Ishikawa (cell line): ENCODE results near the gene PON2.

Experiments used
- EP300 ChIP-seq: IDR thresholded peaks from 2 replicates; pipeline ENCODE4 v1.6.1; 2012; ENCODE audit warnings: borderline replicate concordance
- FOXM1 ChIP-seq: IDR thresholded peaks from 2 replicates; pipeline ENCODE4 v1.6.1; 2012; ENCODE audit warnings: low read depth, borderline replicate concordance
- MAX ChIP-seq: IDR thresholded peaks from 2 replicates; pipeline ENCODE4 v1.6.1; 2012
- RAD21 ChIP-seq: IDR thresholded peaks from 2 replicates; pipeline ENCODE4 v1.6.1; 2012; ENCODE audit warnings: low read depth
- REST ChIP-seq: IDR thresholded peaks from 2 replicates; pipeline ENCODE4 v1.6.1; 2012; ENCODE audit warnings: low read depth, mild to moderate bottlenecking
- TAF1 ChIP-seq: IDR thresholded peaks from 2 replicates; pipeline ENCODE4 v1.6.1; 2012; ENCODE audit warnings: low read depth, mild to moderate bottlenecking
- TCF12 ChIP-seq: IDR thresholded peaks from 2 replicates; pipeline ENCODE4 v1.6.1; 2012; ENCODE audit warnings: low read depth
- YY1 ChIP-seq: IDR thresholded peaks from 2 replicates; pipeline ENCODE4 v1.6.1; 2012; ENCODE audit warnings: low read depth
- ZBTB7A ChIP-seq: IDR thresholded peaks from 2 replicates; pipeline ENCODE4 v1.6.1; 2012; ENCODE audit warnings: low read depth

DNA sequence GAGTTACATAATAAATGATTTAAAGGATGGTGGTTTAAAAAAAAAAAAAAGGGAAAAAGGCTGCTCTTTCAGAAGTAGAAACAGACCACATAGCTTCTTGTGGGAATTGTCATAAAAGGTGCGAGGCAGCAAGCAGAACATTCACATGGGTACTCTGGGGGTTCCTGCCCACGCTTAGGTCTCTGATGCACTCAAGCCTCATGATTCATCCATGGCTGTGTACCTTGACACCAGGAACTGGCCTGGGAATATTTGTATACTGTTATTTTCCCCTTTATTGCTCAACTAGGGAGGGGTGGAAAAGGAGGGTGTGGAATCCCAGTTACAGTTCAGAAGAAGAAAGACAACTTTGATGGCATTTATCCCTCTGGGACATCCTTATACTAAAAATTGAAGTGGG lies 4.0 kb downstream of the PON2 start:
- TF ChIP-seq MAX, result no peak
- no peak for TF ChIP-seq TAF1
- no peak for TF ChIP-seq ZBTB7A
- no peak for TF ChIP-seq EP300
- TF ChIP-seq TCF12, result no peak
- no peak for TF ChIP-seq RAD21
- TF ChIP-seq YY1, result no peak
- no peak for TF ChIP-seq REST
- TF ChIP-seq FOXM1, result no peak
